ENCODE measurements around the gene XRCC2.

DNA sequence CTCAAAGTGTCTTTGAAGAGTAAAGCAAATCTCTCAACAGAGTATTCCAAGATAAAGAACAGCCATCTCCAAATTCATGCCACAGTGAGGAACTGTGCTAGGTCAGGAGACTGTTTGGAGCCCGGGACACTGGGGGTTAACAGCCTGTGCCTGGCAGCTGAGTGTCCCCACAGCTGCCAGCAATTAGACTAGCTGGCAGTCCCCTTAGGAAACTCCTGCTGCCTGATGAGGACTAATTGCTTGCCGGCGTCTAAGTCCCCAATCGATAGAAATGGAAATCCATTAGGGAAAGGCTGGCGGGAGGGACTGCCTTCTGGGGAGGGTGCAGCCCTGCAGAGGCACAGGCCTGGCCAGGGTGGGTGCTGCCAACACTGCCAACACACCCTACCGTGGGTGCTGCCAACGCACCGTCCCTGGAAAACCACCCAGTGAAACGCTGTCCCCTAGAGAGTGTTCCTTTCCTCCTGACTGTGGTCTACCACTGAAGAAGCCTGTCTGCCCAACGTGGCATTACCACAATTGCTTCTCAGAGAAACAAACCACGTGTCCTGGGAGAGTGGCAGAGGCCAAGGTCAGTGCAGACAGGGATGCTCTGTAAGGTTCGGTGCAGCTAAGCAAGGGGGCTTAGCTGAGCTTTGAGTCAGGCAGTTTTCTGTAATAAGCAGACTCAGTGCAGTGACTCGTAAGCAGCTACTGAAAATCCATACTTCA is 60.8 kb downstream of the XRCC2 start:
- TF ChIP-seq, protein P1, sequence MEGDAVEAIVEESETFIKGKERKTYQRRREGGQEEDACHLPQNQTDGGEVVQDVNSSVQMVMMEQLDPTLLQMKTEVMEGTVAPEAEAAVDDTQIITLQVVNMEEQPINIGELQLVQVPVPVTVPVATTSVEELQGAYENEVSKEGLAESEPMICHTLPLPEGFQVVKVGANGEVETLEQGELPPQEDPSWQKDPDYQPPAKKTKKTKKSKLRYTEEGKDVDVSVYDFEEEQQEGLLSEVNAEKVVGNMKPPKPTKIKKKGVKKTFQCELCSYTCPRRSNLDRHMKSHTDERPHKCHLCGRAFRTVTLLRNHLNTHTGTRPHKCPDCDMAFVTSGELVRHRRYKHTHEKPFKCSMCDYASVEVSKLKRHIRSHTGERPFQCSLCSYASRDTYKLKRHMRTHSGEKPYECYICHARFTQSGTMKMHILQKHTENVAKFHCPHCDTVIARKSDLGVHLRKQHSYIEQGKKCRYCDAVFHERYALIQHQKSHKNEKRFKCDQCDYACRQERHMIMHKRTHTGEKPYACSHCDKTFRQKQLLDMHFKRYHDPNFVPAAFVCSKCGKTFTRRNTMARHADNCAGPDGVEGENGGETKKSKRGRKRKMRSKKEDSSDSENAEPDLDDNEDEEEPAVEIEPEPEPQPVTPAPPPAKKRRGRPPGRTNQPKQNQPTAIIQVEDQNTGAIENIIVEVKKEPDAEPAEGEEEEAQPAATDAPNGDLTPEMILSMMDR (IDR thresholded peaks at IDR 0.05) = no peak
- TF ChIP-seq POLR2A (IDR thresholded peaks at IDR 0.05) (no peak), EP300 (IDR thresholded peaks at IDR 0.05) (no peak)
